K562 (cell line): ENCODE data around the gene VMP1. TPM values are rescaled to one million over a fixed set of nuclear protein-coding genes. Genes with fewer than 3 reads are reported as not detected.
A peak's percentile ranks its signal among the peaks of the same experiment; 100 is the strongest.

Experiments used
- ARID4B ChIP-seq: sonication (generic); formaldehyde crosslinking; IDR thresholded peaks from 2 replicates; pipeline ENCODE4 v1.8.0; 2022; ENCODE audit warnings: mild to moderate bottlenecking, missing genetic modification reagents
- FOXJ3 ChIP-seq: sonication (generic); formaldehyde crosslinking; IDR thresholded peaks from 2 replicates; pipeline ENCODE4 v1.4.0; 2020; ENCODE audit warnings: mild to moderate bottlenecking, missing genetic modification reagents
- FOXM1 ChIP-seq, 2 experiments: fragments of 450-650 bp in 1 of 2; sonication (generic) in 1 of 2; formaldehyde crosslinking in 1 of 2; IDR thresholded peaks; 2 replicates each; pipeline versions ENCODE4 v1.6.1 to v1.9.0; 2017 to 2022; ENCODE audit warnings: low read depth in 2 of 2, mild to moderate bottlenecking in 2 of 2, missing genetic modification reagents in 1 of 2, moderate library complexity in 1 of 2
- GABPB2 ChIP-seq: fragments of 250-450 bp; sonication (Bioruptor Pico); conservative IDR thresholded peaks from 2 replicates; pipeline ENCODE4 v1.5.1; 2021; ENCODE audit warnings: mild to moderate bottlenecking
- MCM2 ChIP-seq: fragments of 450-650 bp; IDR thresholded peaks from 2 replicates; pipeline ENCODE4 v1.6.1; 2017; ENCODE audit warnings: low read depth, mild to moderate bottlenecking
- MEF2D ChIP-seq: conservative IDR thresholded peaks from 2 replicates; pipeline ENCODE4 v1.6.1; 2016; ENCODE audit warnings: low read depth, missing genetic modification characterization, missing compliant biosample characterization
- PHF8 ChIP-seq: fragments of 200-600 bp; sonication (generic); IDR thresholded peaks from 2 replicates; pipeline ENCODE4 v1.6.1; 2012; ENCODE audit warnings: mixed run types, mild to moderate bottlenecking, inconsistent platforms, low read length, moderate library complexity, borderline replicate concordance
- PML ChIP-seq: IDR thresholded peaks from 2 replicates; pipeline ENCODE4 v1.6.1; 2012; ENCODE audit warnings: low read length, inconsistent platforms
- POLR2H ChIP-seq: IDR thresholded peaks from 2 replicates; pipeline ENCODE4 v1.6.1; 2016; ENCODE audit warnings: missing genetic modification characterization, low read depth, mild to moderate bottlenecking, control low read depth, missing compliant biosample characterization, moderate library complexity
- POLR3G ChIP-seq: IDR thresholded peaks from 2 replicates; pipeline ENCODE4 v1.6.1; 2011; ENCODE audit not compliant: insufficient read length, insufficient replicate concordance; ENCODE audit errors: extremely low read depth
- PPARD ChIP-seq: fragments of 250-450 bp; sonication (Bioruptor Pico); IDR thresholded peaks from 2 replicates; pipeline ENCODE4 v1.8.0; 2022; ENCODE audit warnings: inconsistent platforms, mild to moderate bottlenecking, moderate library complexity
- PTBP1 ChIP-seq: fragments of 200-400 bp; formaldehyde crosslinking; IDR thresholded peaks from 2 replicates; pipeline ENCODE4 v1.6.1; 2017; ENCODE audit warnings: low read depth, low read length
- PTRF ChIP-seq: fragments of 450-650 bp; IDR thresholded peaks from 2 replicates; pipeline ENCODE4 v1.6.1; 2016; ENCODE audit warnings: mild to moderate bottlenecking, missing genetic modification characterization, missing compliant biosample characterization
- SNAPC5 ChIP-seq: fragments of 250-450 bp; sonication (Bioruptor Pico); IDR thresholded peaks from 2 replicates; pipeline ENCODE4 v1.8.0; 2021; ENCODE audit warnings: moderate library complexity, mild to moderate bottlenecking, inconsistent platforms
- STAT5B ChIP-seq: fragments of 250-450 bp; sonication (Bioruptor Pico); IDR thresholded peaks from 2 replicates; pipeline ENCODE4 v1.8.0; 2021; ENCODE audit warnings: mild to moderate bottlenecking, inconsistent platforms
- TBL1XR1 ChIP-seq, 2 experiments: IDR thresholded peaks; 2 replicates each; pipeline ENCODE4 v1.6.1; 2012; ENCODE audit warnings: improper control_type of control experiment in 2 of 2, low read length in 2 of 2, mild to moderate bottlenecking in 1 of 2
- THRA ChIP-seq: fragments of 450-650 bp; IDR thresholded peaks from 2 replicates; pipeline ENCODE4 v1.6.1; 2017; ENCODE audit warnings: mild to moderate bottlenecking, moderate library complexity
- U2AF2 ChIP-seq: fragments of 200-400 bp; formaldehyde crosslinking; optimal IDR thresholded peaks from 2 replicates; pipeline ENCODE3; 2017; ENCODE audit warnings: low read depth, mild to moderate bottlenecking, low read length
- ZBTB12 ChIP-seq: fragments of 250-450 bp; sonication (Bioruptor Pico); IDR thresholded peaks from 2 replicates; pipeline ENCODE4 v1.4.0; 2020
- ZNF354B ChIP-seq: fragments of 250-450 bp; sonication (Bioruptor Pico); IDR thresholded peaks from 2 replicates; pipeline ENCODE4 v1.4.0; 2020
- polyA plus RNA-seq, 8 experiments: library from polyadenylated mRNA; depleted of rRNA in 4 of 8; stranded (reverse) in 5 of 8; unstranded in 3 of 8; fragments of >200 nt; fragmentation: Nextera tagmentation in 2 of 8; fragmentation: Illumina TruSeq in 1 of 8; extraction: Ambion mirVana in 2 of 8; extraction: Trizol in 1 of 8; gene quantifications; 2 replicates each; pipeline versions ENCODE4 v1.2.1 to v1.2.3, GENCODE V29; 2011 to 2014; ENCODE audit warnings: inconsistent platforms in 1 of 8, missing spikeins in 1 of 8
- total RNA-seq, 7 experiments: library from RNA; depleted of rRNA in 6 of 7; stranded (reverse); fragments of >200 nt in 6 of 7; fragmentation: Illumina TruSeq in 2 of 7; extraction: Trizol in 2 of 7; gene quantifications; 2 replicates each; pipeline versions ENCODE4 v1.2.1 to v1.2.3, GENCODE V29; 2011 to 2021; ENCODE audit warnings: low replicate concordance in 1 of 7

The VMP1 gene
- total and polyA plus RNA-seq, 9 of the 15 experiments (the other 6 are each of a cell fraction or from before 2014, with no cell fraction given), result 123 to 304 (median 151) TPM

- TF ChIP-seq FOXM1 (IDR thresholded peaks at IDR 0.05; ENCODE audit: low read depth) (peak; percentile 86), FOXM1 (CRISPR knock-in tag; IDR thresholded peaks at IDR 0.05; ENCODE audit: low read depth) (no peak), ARID4B (CRISPR knock-in tag) (no peak), PPARD (no peak), PML (peak; percentile 67), STAT5B (CRISPR knock-in tag) (no peak), PHF8 (peak; percentile 25; the same call in 1 of the 2 replicates), MCM2 (no peak), PTBP1 (no peak), FOXJ3 (CRISPR knock-in tag) (no peak), TBL1XR1 (IDR thresholded peaks at IDR 0.05; ENCODE audit: low read length in 2 of 2) (peak; percentile 75 to 91; a peak in 3 of 4 replicates), SNAPC5 (CRISPR knock-in tag) (no peak), GABPB2 (no peak), ZBTB12 (CRISPR knock-in tag) (no peak), ZNF354B (CRISPR knock-in tag) (no peak), THRA (no peak), POLR2H (peak; percentile 74), POLR3G (no peak), U2AF2 (no peak), MEF2D (peak; percentile 60; the same call in 1 of the 2 replicates), PTRF (tag) (no peak)
Observed at GRCh38 chr17:59786536-59787319, 79.3 kb downstream of the VMP1 start (continued).
